C1 segment of cervical spinal cord (tissue), 14 donors: ENCODE data around the gene LGI4.

ENCODE experiments used
- DNase-seq, 14 donors: peaks; one replicate each; lab custom pipeline; 2025; lab: John Stamatoyannopoulos, UW

Gene LGI4

DNA sequence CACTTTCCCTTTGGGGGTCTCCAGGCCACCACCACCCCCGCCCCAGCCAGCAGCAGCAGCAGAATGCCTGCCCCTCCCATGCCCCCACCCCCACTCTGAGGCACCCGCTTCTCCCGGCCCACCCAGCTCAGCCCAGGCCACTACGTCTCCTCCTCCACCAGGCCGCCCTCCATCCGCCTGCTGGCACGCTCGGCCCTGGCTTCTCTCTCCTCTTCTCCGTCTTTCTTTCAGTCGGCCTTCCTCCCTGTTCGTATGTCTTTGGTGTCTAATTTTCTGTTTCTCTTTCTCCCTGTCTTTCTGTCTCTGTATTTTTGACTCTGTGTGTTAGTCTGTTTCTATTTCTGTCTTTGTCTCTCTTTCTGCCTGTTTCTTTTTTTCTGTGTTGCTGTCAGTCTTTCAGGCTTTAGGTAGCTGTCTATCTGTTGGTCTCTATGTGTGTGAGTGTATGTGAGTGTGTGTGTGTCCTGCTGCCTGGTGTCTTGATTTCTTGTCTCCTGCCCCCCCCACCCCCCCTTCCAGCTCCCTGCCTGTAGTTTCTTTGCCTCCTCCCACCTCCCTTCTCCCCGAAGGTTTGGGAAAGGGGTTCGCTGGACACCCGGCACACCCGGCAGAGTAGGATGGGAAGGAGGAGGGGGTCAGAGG, at the start of gene LGI4:
TSS of gene LGI4 (minus strand) at position 459 of the 642 bp plus-strand sequence. CDS start at position 80, 379 bp downstream.
- peak in 1 of 14 donors; percentile 53 for DNase-seq

- no peak for DNase-seq
Observed at GRCh38 chr19:35184267-35184666, 49.4 kb upstream of the LGI4 start.

- no peak for DNase-seq
Observed at GRCh38 chr19:35181387-35181786, 46.5 kb upstream of the LGI4 start.

DNA sequence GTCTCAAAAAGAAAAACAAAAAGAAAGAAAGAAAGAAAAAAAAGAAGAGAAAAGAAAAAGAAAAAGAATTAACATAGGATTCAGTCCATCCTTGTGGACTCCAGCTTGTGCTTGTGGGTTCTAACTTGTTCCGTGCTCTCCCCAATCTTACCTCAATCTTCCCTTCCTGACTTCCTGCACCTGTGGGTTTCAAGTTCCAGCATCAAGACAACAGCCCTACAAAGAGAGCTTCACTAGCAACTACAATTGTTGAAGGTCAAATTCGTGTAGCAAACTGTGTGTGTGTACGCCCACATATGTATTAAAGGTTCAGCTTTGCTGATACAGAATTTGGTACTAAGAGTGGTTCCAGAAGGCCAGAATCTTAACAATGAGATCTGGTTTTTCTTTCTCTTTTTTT, 45.0 kb upstream of the LGI4 start:
- no peak for DNase-seq

- DNase-seq, result no peak
Observed at GRCh38 chr19:35178701-35179100, 43.8 kb upstream of the LGI4 start.

GRCh38 chr19:35177377-35178274, 42.8 kb upstream of the LGI4 start:
- no peak for DNase-seq

DNA sequence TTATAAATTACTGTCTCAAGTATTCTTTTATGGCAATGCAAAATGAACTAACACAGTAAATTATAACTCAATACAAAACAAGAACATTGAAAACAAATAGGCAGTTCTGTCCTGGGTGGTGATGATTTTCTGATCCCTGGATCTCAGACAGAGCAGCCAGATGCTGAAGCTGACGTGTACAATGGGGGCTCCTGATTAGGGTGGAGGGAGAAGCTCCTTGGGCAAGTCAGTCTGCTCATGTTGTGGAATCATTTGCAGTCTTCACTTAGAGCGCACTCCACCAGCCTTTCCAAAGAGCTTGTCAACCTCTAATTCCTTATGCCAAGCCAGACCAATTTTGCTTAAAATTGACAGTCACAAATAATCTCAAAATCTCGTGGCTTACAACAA, 41.3 kb upstream of the LGI4 start:
- DNase-seq, result no peak

- DNase-seq, result no peak
Observed at GRCh38 chr19:35174226-35174625, 39.4 kb upstream of the LGI4 start.

GRCh38 chr19:35171730-35172129, 36.9 kb upstream of the LGI4 start:
- DNase-seq, result no peak

DNA sequence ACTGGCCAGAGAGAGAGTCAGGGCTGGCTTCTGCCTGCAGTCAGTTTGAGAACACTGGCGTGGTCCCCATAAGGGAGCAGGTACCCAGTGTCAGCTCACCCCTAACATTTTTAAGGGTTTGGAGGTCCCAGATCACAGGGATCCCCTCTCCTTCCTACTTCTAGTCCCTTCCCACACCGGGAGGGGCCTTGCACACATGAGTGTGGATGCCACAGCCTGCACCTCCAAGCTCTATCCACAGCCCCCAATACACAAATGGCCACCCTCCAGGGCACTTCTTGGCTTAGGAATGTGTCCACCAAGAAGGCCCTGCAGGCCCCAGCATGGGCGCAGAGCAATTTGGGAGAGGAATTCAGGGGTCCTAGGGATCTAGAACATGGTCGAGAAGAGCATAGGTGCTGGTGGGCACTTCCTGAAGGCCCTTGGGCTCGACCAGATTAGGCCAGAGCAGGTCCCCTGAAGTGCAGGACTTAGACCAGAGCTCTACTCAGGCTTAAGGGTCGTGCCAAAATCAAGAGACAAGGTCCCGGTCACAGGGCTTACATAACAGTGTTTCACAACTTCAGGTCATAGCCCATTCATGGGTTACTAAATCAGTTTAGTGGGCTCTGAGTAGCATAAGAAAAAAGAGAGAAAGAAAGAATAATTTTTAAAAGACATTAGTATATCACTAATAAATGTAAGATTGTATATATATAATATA, 35.7 kb upstream of the LGI4 start:
- DNase-seq, result no peak

- no peak for DNase-seq
Observed at GRCh38 chr19:35169221-35169995, 34.5 kb upstream of the LGI4 start.

DNA sequence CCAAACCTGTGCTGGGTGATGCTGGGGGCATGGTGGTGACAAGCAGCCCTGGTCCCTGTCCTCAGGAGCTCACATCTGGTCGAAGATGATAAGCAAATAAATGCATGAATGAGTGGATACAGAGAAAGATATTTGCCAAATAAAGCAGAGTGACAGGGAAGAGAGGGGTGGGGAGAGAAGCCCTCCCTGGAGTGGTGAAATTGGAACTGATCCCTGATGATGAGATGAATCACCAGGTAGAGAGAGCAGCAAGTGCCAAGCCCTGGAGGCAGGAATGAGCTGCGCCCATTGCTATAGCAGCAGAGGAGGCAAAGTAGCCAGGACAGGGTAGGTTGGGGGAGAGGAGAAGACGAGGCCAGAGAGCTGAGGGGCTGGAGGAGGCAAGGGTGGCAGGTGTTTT, 33.3 kb upstream of the LGI4 start:
- DNase-seq, result no peak

- no peak for DNase-seq
Observed at GRCh38 chr19:35167251-35168119, 32.6 kb upstream of the LGI4 start.

- no peak for DNase-seq
Observed at GRCh38 chr19:35166100-35167063, 31.5 kb upstream of the LGI4 start.

DNA sequence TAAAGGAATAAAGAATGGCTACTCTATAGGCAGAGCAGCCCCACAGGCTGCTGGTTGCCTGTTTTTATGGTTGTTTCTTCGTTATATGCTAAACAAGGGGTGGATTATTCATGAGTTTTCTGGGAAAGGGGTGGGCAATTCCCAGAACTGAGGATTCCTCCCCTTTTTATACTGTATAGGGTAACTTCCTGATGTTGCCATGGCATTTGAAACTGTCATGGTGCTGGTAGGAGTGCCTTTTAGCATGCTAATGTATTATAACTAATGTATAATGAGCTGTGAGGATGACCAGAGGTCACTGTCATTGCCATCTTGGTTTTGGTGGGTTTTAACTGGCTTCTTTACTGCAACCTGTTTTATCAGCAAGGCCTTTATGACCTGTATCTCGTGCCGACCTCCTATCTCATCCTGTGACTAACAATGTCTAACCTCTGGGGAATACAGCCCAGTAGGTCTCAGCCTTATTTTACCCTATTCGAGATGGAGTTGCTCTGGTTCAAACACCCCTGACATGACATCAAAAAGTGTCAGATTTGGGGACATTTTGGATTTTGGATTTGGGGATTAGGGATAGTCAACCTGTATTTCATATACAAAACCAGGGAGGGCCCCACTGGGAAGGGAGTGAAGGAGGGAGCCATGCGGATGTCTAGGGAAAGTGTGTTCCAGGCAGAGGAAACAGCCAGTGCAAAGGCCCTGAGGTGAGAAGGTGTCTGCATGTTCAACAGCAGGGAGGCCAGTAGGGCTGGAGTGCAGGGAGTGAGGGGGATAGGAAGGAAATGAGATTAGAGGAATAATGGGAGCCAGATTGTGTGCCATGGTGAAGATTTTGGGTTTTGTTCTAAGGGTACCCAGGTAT, 30.6 kb upstream of the LGI4 start:
- no peak for DNase-seq

DNA sequence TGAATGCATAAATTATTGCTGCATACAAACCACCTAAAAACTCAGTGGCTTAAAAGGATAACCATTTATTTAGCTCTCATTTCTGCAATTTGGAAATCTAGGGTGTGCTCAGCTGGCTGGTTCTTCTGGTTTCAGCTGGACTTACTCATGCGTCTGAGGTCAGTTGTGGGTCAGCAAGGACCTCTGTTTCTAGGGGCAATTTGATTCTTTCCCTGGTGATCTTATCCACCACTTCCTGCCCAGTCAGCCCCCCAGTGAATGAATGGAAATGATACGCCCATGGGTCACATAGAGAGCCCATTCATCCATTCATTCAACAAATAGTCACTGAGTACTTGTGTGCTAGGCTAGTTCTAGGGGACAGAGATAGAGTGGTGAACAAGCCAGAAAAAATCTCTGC, 29.6 kb upstream of the LGI4 start:
- DNase-seq, result no peak

GRCh38 chr19:35162471-35163326, 27.8 kb upstream of the LGI4 start:
- no peak for DNase-seq

- no peak for DNase-seq
Observed at GRCh38 chr19:35161434-35161743, 26.5 kb upstream of the LGI4 start.
